ENCODE results near the gene PBX3. TPM values are rescaled to one million over a fixed set of nuclear protein-coding genes. Genes with fewer than 3 reads are reported as not detected.

PBX3 gene
- total RNA-seq, 1 experiment from 2014 or later: 7.7 TPM

- peaks cover 7% of the 10 kb centered on the region for H3K4me1 Mint-ChIP-seq (ENCODE audit: low read depth, unreplicated experiment)
These were observed 161.8 kb downstream of the PBX3 start for GRCh38 chr9:125908966-125909365.

GRCh38 chr9:125909459-125909858 is 162.3 kb downstream of the PBX3 start:
- Histone ChIP-seq H3K27me3 (replicated peaks; ENCODE audit: control insufficient read depth, insufficient read depth, low read length) (no peaks in the 10 kb centered on the region), H3K4me1 (no peaks in the 10 kb centered on the region), H3K9me3 (no peaks in the 10 kb centered on the region), H3K4me3 (ENCODE audit: low read depth, low read length) (no peak overlapping the region), H3K36me3 (ENCODE audit: control insufficient read depth, insufficient read depth, low read length) (no peaks in the 10 kb centered on the region)
- no peak overlapping the region for H3K27ac Mint-ChIP-seq (ENCODE audit: unreplicated experiment)
- DNase-seq: no peak
- peaks cover 7% of the 10 kb centered on the region for H3K27me3 Mint-ChIP-seq (ENCODE audit: insufficient read depth, unreplicated experiment)
- CTCF ChIA-PET: no interaction called here
- H3K4me3 Mint-ChIP-seq (ENCODE audit: unreplicated experiment): no peak overlapping the region
- BruUV-seq (replicated peaks): no TSS peak
- H3K4me1 Mint-ChIP-seq (ENCODE audit: low read depth, unreplicated experiment): peaks cover 3% of the 10 kb centered on the region
- TF ChIP-seq CTCF (IDR thresholded peaks at IDR 0.05; ENCODE audit: insufficient read depth in 1 of 2, low read depth in 1 of 2, low read length in 1 of 2, severe bottlenecking in 1 of 2, unreplicated experiment in 1 of 2): no peak
- POLR2A ChIA-PET: no interaction called here
- intact Hi-C loops (cut with micrococcal nuclease; ENCODE audit: unreplicated experiment): no loop called here
- no peaks in the 10 kb centered on the region for H3K36me3 Mint-ChIP-seq (ENCODE audit: insufficient read depth, unreplicated experiment)
- H3K9me3 Mint-ChIP-seq (ENCODE audit: unreplicated experiment): no peaks in the 10 kb centered on the region

More at GRCh38 chr9:125908966-125909365, 161.8 kb downstream of the PBX3 start:
- Mint-ChIP-seq H3K4me3 (ENCODE audit: unreplicated experiment) (no peak overlapping the region), H3K9me3 (ENCODE audit: unreplicated experiment) (no peaks in the 10 kb centered on the region), H3K36me3 (ENCODE audit: insufficient read depth, unreplicated experiment) (no peaks in the 10 kb centered on the region), H3K27me3 (ENCODE audit: insufficient read depth, unreplicated experiment) (peaks cover 11% of the 10 kb centered on the region), H3K27ac (ENCODE audit: unreplicated experiment) (no peak overlapping the region)
- Histone ChIP-seq H3K4me1 (no peaks in the 10 kb centered on the region), H3K36me3 (ENCODE audit: control insufficient read depth, insufficient read depth, low read length) (no peaks in the 10 kb centered on the region), H3K27me3 (replicated peaks; ENCODE audit: control insufficient read depth, insufficient read depth, low read length) (no peaks in the 10 kb centered on the region), H3K4me3 (ENCODE audit: low read depth, low read length) (no peak overlapping the region), H3K9me3 (no peaks in the 10 kb centered on the region)
- no peak for DNase-seq
- ChIA-PET POLR2A (no interaction called here), CTCF (no interaction called here)
- intact Hi-C loops (cut with micrococcal nuclease; ENCODE audit: unreplicated experiment): no loop called here
- no peak for TF ChIP-seq CTCF (IDR thresholded peaks at IDR 0.05; ENCODE audit: insufficient read depth in 1 of 2, low read depth in 1 of 2, low read length in 1 of 2, severe bottlenecking in 1 of 2, unreplicated experiment in 1 of 2)
- BruUV-seq (replicated peaks): no TSS peak

GRCh38 chr9:125910286-125910685 is 163.1 kb downstream of the PBX3 start:
- no peak for TF ChIP-seq CTCF (IDR thresholded peaks at IDR 0.05; ENCODE audit: insufficient read depth in 1 of 2, low read depth in 1 of 2, low read length in 1 of 2, severe bottlenecking in 1 of 2, unreplicated experiment in 1 of 2)
- Mint-ChIP-seq H3K4me3 (ENCODE audit: unreplicated experiment) (no peak overlapping the region), H3K27me3 (ENCODE audit: insufficient read depth, unreplicated experiment) (peaks cover 3% of the 10 kb centered on the region), H3K9me3 (ENCODE audit: unreplicated experiment) (no peaks in the 10 kb centered on the region), H3K36me3 (ENCODE audit: insufficient read depth, unreplicated experiment) (no peaks in the 10 kb centered on the region), H3K27ac (ENCODE audit: unreplicated experiment) (no peak overlapping the region), H3K4me1 (ENCODE audit: low read depth, unreplicated experiment) (no peaks in the 10 kb centered on the region)
- POLR2A ChIA-PET: no interaction called here
- no peaks in the 10 kb centered on the region for H3K9me3 ChIP-seq
- DNase-seq: no peak
- H3K27me3 ChIP-seq (replicated peaks; ENCODE audit: control insufficient read depth, insufficient read depth, low read length): no peaks in the 10 kb centered on the region
- H3K4me1 ChIP-seq: no peaks in the 10 kb centered on the region
- CTCF ChIA-PET: no interaction called here
- intact Hi-C loops (cut with micrococcal nuclease; ENCODE audit: unreplicated experiment): no loop called here
- H3K36me3 ChIP-seq (ENCODE audit: control insufficient read depth, insufficient read depth, low read length): no peaks in the 10 kb centered on the region
- no TSS peak for BruUV-seq (replicated peaks)
- H3K4me3 ChIP-seq (ENCODE audit: low read depth, low read length): no peak overlapping the region

All from Caco-2 (cell line).